Neural crest cell (in vitro differentiated cells): ENCODE data around the gene GDPD5. TPM values are rescaled to one million over a fixed set of nuclear protein-coding genes. Genes with fewer than 3 reads are reported as not detected.

Experiments
- DNase-seq: peaks from one replicate; pipeline ENCODE4 v3.0.0; 2021; ENCODE audit warnings: low read depth, mixed read lengths, low spot score
- H3K27ac Mint-ChIP-seq: one replicate; pipeline ENCODE4 v1.8.0; 2021; ENCODE audit warnings: mild to moderate bottlenecking, mixed read lengths; ENCODE audit not compliant: unreplicated experiment
- H3K27me3 Mint-ChIP-seq: 2 replicates; pipeline ENCODE4 v1.8.0; 2021; ENCODE audit warnings: low read depth, mild to moderate bottlenecking, mixed read lengths
- H3K36me3 Mint-ChIP-seq: 2 replicates; pipeline ENCODE4 v1.8.0; 2021; ENCODE audit warnings: low read depth, mild to moderate bottlenecking, mixed read lengths
- H3K4me1 Mint-ChIP-seq: 2 replicates; pipeline ENCODE4 v1.8.0; 2021; ENCODE audit warnings: mixed read lengths
- H3K4me3 Mint-ChIP-seq: one replicate; pipeline ENCODE4 v1.8.0; 2021; ENCODE audit warnings: mild to moderate bottlenecking, mixed read lengths
- H3K9me3 Mint-ChIP-seq: 2 replicates; pipeline ENCODE4 v1.8.0; 2021; ENCODE audit warnings: mixed read lengths
- total RNA-seq: library from RNA; stranded (reverse); gene quantifications from 2 replicates; pipeline ENCODE4 v1.2.1, GENCODE V29; 2021
- TF ChIP-seq, protein P1 (sequence below): fragments of 200-600 bp; sonication (generic); conservative IDR thresholded peaks from 2 replicates; pipeline ENCODE4 v1.5.0; 2021; ENCODE audit warnings: antibody characterized with exemption, mild to moderate bottlenecking

Gene GDPD5
- total RNA-seq, 1 donor from 2014 or later, result 13.3 TPM

DNA sequence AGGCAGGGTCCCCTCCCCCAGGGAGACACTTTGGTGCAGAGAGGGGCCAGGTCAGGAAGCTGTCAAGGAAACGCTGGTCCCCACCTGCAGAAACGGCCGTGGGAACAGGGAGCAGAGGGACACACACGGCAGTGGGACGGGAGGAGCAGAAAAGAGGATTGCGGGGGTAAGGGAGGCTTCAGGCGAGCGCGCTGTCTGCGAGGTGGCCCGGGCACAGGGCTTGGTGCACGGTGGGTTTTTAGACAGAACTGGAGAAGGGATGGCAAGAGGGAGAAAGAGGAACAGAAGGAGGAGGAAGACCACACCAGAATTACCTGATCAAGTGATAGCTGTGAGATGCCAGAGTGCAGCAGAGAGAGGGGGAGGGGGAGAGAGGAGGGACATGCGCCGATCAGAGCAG, 86.7 kb downstream of the GDPD5 start:
- TF ChIP-seq, protein P1, sequence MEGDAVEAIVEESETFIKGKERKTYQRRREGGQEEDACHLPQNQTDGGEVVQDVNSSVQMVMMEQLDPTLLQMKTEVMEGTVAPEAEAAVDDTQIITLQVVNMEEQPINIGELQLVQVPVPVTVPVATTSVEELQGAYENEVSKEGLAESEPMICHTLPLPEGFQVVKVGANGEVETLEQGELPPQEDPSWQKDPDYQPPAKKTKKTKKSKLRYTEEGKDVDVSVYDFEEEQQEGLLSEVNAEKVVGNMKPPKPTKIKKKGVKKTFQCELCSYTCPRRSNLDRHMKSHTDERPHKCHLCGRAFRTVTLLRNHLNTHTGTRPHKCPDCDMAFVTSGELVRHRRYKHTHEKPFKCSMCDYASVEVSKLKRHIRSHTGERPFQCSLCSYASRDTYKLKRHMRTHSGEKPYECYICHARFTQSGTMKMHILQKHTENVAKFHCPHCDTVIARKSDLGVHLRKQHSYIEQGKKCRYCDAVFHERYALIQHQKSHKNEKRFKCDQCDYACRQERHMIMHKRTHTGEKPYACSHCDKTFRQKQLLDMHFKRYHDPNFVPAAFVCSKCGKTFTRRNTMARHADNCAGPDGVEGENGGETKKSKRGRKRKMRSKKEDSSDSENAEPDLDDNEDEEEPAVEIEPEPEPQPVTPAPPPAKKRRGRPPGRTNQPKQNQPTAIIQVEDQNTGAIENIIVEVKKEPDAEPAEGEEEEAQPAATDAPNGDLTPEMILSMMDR, result no peak
- H3K4me1 Mint-ChIP-seq, result no peaks in the 10 kb centered on the region
- H3K36me3 Mint-ChIP-seq, result no peaks in the 10 kb centered on the region
- H3K27me3 Mint-ChIP-seq, result peaks cover 2% of the 10 kb centered on the region
- H3K9me3 Mint-ChIP-seq, result no peaks in the 10 kb centered on the region
- DNase-seq, result no peak
- no peak overlapping the region for H3K27ac Mint-ChIP-seq
- no peak overlapping the region for H3K4me3 Mint-ChIP-seq

DNA sequence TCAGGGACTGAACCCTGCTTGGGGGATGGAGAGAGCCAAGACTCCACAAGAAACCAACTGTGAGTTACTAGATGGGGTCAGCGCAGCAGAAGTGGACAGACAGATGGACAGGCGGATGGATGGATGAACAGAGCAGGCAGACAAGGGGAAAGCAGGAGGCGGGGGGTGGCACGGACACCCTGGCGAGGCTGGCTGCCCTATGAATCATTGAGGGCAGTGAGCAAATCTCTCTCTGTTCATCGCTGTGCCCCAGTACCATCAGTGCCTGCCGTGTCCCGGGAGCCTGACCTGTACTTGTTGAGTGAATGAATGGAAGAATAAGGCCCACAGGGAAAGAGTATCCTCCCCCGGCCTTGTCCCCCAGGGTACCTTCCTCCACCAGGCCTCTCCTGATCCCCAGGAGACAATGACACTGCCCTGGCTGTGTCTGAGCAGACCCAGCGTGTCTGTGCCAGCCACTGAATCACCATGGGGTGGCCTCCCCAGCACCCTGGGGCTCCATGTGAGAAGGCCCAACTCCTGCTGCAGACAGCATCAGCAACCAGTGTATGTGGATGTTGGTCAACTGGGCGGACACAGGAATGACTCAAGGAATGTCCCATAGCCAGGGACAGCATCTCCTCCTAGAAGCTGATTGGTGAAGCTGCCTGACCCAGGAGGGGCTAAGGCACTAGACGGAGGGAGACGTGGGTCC, 87.6 kb downstream of the GDPD5 start:
- TF ChIP-seq, protein P1, result no peak
- Mint-ChIP-seq H3K27ac (no peak overlapping the region), H3K4me1 (peaks cover 7% of the 10 kb centered on the region), H3K27me3 (peaks cover 7% of the 10 kb centered on the region), H3K4me3 (no peak overlapping the region), H3K9me3 (no peaks in the 10 kb centered on the region), H3K36me3 (no peaks in the 10 kb centered on the region)
- no peak for DNase-seq

DNA sequence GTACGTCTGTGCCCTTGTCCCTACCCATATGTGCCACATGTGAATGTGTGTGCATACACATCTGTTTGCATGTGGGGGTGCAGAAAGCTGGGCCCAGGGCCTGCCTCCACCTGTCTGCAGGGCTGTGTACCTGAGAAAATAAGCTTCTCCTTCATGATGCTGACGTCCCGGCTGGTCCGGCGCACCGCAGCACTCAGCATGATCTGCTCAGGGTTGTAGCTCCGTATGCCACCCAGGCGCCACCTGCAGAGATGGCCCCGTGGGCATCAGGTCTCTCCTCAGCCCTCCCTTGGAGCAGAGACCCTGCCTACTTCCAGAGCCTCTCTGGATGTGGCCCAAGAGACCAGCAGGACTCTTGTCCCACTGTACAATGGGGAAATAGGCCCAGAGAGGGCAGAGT, 88.9 kb downstream of the GDPD5 start:
- Mint-ChIP-seq H3K27ac (no peak overlapping the region), H3K27me3 (peaks cover 20% of the 10 kb centered on the region), H3K4me3 (no peak overlapping the region), H3K9me3 (no peaks in the 10 kb centered on the region), H3K36me3 (no peaks in the 10 kb centered on the region), H3K4me1 (peaks cover 13% of the 10 kb centered on the region)
- DNase-seq, result no peak
- TF ChIP-seq, protein P1, result no peak

DNA sequence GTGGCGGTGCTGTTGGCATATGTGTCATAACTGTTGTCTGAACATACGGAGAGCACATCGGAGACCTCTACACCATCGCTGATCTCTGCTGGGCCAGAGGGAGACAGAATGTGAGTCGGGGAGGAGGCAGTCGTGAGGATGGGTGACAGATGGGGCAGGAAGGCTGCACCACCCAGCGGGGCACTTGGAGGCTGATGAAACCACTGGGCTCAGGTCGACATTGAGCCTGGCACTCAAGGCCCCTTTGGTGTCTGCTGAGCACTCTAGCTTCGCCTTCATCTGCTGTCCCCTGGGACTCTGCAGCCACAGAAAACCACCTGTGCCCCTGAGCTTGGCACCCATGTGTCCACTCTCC, 90.2 kb downstream of the GDPD5 start:
- Mint-ChIP-seq H3K4me3 (no peak overlapping the region), H3K36me3 (peaks cover 2% of the 10 kb centered on the region), H3K9me3 (no peaks in the 10 kb centered on the region), H3K27me3 (peaks cover 33% of the 10 kb centered on the region), H3K4me1 (peaks cover 20% of the 10 kb centered on the region), H3K27ac (no peak overlapping the region)
- DNase-seq, result no peak
- TF ChIP-seq, protein P1, result no peak

DNA sequence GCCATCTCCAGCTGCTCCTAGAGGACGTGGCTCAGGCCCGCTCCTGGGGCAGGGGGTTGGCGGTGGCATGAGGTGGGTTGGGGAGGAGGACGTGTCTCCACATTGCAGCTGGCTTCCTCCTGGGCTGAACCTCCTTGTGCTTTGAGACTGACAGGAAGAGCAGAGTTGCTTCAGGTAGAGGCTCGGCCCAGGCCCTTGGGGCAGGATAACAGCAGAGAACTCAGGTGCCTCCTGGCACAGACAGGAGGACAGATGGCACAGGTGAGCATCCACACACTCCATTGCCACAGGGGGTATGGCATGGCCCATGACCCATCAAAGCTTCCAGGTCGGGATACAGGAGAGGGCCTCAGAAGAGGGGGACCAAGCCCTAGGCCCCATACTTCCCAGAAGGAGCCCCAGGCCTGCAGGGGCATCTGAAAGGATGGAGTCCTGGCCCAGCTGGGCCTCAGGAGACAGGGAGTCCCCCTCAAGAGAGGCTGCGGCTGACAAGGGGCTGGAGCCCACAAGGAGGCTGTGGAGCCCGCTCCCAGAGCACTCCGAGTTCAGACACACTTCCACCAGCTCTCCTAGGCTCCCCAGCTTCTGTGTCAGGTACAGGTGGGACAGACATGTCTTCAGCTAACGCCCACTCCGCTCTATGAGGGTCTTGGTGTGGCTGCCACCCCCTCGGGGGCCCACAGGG, 90.7 kb downstream of the GDPD5 start:
- H3K4me3 Mint-ChIP-seq, result no peak overlapping the region
- no peak overlapping the region for H3K27ac Mint-ChIP-seq
- H3K36me3 Mint-ChIP-seq, result peaks cover 2% of the 10 kb centered on the region
- peaks cover 22% of the 10 kb centered on the region for H3K4me1 Mint-ChIP-seq
- TF ChIP-seq, protein P1, result no peak
- peaks cover 35% of the 10 kb centered on the region for H3K27me3 Mint-ChIP-seq
- DNase-seq, result no peak
- H3K9me3 Mint-ChIP-seq, result no peaks in the 10 kb centered on the region
